HG03521 (cell line): Measurements from ENCODE around the gene SFXN5.

Experiments used
- ATAC-seq: cut with Tn5 transposase; IDR thresholded peaks from one replicate; pipeline ENCODE4 v1.9.1; 2021; ENCODE audit warnings: mild to moderate bottlenecking, moderate library complexity; ENCODE audit not compliant: unreplicated experiment

The SFXN5 gene

GRCh38 chr2:72927619-72928550 lies 143.6 kb downstream of the SFXN5 start:
- no peak for ATAC-seq

GRCh38 chr2:72926811-72927465 lies 144.6 kb downstream of the SFXN5 start:
- no peak for ATAC-seq

DNA sequence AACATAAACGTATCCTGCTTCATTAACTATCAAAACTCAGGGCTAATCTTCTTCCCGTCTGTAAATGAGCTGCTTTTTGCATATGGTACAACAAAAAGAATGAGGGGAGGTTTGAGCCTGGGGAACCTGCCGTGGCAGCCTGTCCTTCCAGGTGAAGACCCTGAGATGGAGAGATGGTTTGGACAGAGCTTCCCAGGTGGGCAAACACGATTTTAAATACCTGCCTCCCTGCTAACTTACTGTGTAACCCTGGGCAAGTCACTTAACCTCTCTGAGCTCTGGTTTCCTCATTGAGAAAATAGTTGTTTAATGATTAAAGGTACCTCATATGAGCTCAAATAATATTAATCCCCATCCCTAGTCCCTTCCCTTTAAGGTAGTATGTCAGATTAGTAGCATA lies 145.1 kb downstream of the SFXN5 start:
- ATAC-seq: no peak

GRCh38 chr2:72925328-72925943 lies 146.1 kb downstream of the SFXN5 start:
- no peak for ATAC-seq

- ATAC-seq: peak; percentile 54
Measured at GRCh38 chr2:72924353-72925240, 146.9 kb downstream of the SFXN5 start.

DNA sequence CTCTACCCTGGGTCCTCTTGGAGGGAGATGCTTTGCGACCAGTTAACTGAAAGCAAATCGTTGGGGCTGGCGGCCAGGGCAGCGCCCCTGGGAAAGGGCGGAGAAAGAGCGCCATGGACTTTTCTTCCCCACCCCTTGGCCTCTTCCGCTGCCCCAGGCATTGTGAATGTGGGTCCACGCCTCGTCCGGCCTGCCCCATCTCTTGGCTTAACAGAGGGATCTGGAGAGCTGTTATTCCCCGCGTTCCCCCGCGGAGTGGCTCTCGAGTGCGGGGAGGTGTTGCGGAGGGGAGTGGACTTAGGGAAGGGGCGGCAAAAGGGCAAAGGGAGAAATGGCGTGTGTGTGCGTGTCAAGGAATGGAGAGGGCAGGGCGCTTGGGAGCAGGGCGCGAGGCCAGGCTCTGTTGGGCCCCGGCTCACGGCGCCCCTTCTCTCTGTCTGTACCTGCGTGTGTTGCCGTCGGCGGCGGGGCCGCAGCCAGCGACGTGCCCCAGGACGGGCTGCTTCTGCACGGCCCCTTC lies 147.6 kb downstream of the SFXN5 start:
- ATAC-seq: no peak

DNA sequence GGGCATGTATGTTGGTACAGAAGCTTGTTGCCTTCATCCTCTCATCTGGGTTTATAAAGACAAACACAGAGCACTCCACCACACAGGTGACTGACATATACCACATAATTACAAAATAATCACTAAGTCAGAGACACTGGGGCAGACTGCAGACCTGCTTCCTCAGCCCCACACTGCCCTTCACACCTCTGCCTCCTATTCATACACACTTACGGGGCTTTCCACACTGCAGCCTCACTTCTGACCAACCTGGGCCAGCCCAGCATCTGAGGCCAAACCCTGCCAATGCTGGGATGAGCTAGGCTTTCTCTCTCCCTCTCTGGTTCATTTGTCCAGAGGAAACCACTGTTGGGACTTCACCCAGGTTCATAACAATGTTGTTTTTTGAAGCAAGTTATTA lies 149.7 kb downstream of the SFXN5 start:
- ATAC-seq: no peak

- ATAC-seq: no peak
Measured at GRCh38 chr2:72921088-72921851, 150.2 kb downstream of the SFXN5 start.

GRCh38 chr2:72920318-72921087 lies 151.0 kb downstream of the SFXN5 start:
- ATAC-seq: no peak

DNA sequence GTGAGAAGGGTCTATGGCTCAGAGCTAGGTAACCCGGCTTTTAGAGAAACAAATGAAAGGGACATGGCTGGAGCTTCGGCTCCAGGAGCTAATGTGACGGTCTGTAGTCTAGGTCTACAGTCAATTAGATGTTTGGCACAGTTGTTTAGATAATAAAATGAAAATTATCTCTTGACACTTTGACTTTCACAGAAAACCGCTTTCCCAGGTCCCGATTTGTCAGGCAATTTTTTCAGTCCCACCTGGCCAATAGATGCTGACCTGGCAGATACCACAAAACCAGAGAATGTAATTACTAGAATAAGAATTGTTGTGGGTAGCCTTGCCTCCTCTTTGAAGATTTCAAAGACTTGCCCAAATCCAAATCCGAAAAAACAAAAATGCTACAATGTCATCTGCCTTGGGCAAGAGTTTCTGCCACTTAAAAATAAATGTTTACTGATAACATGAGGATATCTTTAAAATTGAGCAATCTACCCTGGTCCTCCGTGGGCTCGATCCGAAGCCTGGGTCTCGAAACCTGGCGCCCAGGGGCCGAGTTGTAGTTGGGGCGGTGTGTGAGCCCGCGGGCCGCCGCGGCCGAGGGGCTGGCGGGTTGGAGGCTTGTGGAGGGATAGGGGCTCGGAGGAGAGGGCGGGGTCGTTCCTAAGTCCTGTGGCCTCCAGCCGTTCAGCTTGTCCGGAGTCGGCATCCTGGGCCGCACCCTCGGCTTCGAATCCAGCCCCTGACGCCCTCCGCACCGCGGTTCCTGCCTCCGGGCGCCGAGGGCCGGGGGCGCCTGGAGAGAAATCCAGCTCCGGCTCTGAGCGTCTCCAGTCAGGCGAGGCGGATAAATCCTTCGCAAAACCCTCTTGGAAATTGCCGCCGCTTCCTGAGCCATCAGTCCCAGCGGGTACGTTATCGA lies 151.8 kb downstream of the SFXN5 start:
- no peak for ATAC-seq

DNA sequence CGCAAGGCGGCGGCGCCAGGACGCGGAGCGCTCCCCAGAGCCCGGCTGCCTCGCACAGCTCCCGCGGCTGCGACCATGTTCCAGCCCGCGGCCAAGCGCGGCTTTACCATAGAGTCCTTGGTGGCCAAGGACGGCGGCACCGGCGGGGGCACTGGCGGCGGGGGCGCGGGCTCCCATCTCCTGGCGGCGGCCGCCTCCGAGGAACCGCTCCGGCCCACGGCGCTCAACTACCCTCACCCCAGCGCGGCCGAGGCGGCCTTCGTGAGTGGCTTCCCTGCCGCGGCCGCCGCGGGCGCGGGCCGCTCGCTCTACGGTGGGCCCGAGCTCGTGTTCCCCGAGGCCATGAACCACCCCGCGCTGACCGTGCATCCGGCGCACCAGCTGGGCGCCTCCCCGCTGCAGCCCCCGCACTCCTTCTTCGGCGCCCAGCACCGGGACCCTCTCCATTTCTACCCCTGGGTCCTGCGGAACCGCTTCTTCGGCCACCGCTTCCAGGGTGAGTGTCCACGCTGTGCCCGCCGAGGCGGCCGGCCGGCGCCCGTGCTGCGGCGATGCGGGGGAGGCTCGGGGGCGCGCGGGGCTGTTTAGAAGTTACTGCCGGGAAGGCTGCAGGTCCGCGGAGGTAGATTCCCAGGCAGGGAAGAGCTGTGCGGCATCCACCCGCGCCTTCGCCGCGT lies 153.5 kb downstream of the SFXN5 start:
- no peak for ATAC-seq

- peak; percentile 41 for ATAC-seq
Measured at GRCh38 chr2:72917138-72917876, 154.2 kb downstream of the SFXN5 start, which contains the start of gene EMX1. Gene EMX1, plus strand, starts transcription at chr2:72917519. Its CDS starts 334 bp downstream, at chr2:72917853.

DNA sequence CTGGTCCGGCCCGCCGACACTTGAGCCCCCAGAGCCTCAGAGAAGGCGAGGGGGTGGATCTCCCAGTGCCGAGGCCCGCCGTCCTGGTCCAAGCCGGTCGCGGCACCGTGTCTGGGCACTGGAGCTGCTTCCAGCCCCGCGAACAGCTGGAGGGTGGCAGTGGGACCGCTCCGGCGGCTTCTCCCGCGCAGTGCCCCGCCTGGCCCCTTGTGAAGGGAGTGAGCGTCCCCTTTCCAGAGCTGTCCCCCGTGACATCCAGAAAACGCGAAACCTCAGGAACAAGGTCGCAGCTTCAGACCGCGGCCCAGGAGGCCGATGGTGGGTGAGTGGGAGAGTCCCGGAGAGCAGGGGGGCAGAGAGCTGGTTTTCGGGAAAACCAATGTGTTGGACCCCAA lies 154.8 kb downstream of the SFXN5 start:
- no peak for ATAC-seq

GRCh38 chr2:72915907-72916742 lies 155.4 kb downstream of the SFXN5 start:
- peak; percentile 62 for ATAC-seq

DNA sequence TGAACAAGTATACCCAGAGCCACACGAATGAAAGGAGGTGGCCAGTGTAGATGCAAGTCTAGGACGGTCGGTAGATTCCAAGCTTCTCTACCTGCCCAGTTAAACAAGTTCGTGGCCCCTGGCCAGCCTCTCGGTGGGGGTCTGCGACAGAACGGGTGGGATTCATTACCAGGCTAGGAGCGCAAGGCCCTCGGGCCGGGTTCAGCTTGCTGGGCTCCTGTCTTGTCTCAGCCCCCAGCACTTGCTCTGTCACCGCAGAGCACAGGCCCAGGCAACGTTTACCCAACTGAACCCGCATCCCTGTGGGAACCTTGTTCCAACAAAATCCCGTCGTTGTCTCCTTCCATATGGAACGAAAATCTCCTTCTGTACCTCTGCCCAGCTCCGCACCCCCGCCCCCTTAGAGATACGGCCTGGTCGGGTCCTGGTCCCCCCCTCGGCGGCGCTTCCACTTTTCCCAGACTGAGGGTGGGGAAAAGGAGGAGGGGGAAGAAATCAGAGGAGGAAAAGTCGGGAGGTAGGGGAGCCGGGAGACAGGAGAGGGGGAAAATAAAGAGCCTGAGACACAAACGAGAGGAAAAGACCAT lies 156.1 kb downstream of the SFXN5 start:
- ATAC-seq: no peak
